ENCODE measurements around the gene NPTX1. TPM values are rescaled to one million over a fixed set of nuclear protein-coding genes. Genes with fewer than 3 reads are reported as not detected.

NPTX1 gene
- total and polyA plus RNA-seq, 5 experiments from 2014 or later: not detected

DNA sequence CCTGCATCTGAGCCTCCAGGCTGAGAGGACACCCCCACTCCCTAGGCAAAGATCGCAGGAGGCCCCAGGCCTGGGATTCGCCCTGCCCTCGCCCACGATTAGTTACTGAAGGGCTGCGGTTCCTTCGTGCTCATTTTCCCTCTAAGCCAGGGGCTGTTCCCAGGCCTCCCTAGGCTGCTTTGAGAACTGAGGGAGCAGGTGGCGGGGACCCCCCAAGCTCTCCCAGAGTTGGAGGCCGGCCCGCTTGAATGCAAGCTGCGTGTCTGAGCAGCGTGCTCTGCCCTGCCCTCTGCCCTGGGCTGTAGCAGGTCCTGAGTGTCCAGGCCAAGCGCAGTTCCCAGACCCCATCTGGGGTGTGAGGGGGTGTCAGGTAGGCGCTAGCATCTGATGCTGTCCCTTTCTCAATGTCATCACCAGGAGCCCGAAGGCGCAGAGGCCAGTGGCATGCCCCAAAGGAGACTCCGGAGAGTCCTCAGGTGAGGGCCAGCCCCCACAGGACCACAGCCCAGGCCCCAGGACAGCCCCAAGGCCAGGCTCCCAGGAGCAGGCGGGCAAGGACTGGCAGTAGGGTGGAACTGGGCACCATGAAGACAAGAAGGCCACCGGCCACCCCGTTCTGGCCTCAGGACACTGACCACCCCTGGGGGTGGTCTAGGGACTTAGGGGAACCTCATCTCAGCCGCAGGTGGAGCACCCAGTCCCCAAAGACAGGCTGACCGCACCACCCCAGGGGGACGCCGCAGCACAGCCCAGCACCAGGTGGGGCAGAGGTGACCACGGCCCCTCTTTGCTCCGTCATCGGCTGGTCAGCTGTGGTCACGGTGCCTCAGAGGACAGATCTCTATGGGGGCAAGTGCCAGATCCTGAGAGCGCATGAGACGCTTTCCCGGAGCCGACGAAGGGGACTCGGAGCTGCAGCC is 46.8 kb downstream of the NPTX1 start:
- POLR2A ChIA-PET: no interaction called here
- no peak for DNase-seq
- Mint-ChIP-seq H3K4me3 (no peak overlapping the region), H3K4me1 (peaks cover 3 to 17% (median 6%) of the 10 kb centered on the region in 4 donors), H3K36me3 (no peaks in the 10 kb centered on the region), H3K27ac (no peak overlapping the region), H3K27me3 (no peaks in the 10 kb centered on the region), H3K9me3 (no peaks in the 10 kb centered on the region)
- ATAC-seq: no peak

DNA sequence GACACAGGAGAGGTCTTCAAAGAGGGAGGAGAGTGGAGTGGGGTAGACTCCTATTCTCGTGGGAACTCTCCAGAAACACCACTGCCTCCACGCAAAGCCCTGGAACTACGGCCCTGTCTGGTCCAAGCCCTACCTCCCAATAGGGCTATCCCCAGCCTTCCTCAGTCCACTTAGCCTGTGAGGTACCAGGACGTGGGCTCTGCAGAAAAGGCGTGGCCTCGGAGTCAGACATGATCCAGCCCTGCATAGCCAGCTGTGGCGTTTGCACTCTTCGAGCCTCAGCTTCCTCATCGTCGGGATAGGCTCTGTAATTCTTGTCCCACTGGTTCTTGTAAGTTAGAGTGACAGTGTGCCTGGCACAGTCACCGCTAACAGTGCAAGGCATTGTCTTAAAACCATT is 47.6 kb downstream of the NPTX1 start:
- POLR2A ChIA-PET: no interaction called here
- Mint-ChIP-seq H3K4me3 (no peak overlapping the region), H3K27me3 (no peaks in the 10 kb centered on the region), H3K9me3 (no peaks in the 10 kb centered on the region), H3K36me3 (no peaks in the 10 kb centered on the region), H3K4me1 (peaks cover 5 to 25% (median 10%) of the 10 kb centered on the region in 4 donors), H3K27ac (no peak overlapping the region)
- ATAC-seq: no peak
- no peak for DNase-seq

DNA sequence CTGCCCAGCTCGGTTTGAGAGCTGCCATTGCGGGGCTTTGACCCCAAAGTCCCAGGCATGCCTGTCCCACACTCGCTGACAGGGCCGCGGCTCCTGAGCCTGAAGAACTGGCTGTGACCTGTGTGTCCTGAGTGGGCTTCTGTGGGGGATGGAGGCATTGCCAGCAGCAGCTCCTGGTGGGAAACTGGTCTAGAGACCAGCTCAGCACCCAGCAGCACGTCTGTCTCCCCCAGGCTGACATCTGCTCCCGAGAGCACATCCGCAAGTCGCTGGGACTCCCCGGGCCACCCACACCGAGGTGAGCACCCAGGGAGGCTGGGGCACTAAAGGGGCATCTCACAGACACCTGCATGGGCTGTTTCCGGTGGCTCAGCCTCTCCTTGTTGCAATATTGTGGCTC is 48.0 kb downstream of the NPTX1 start:
- Mint-ChIP-seq H3K36me3 (no peaks in the 10 kb centered on the region), H3K27me3 (no peaks in the 10 kb centered on the region), H3K4me1 (peaks cover 5 to 26% (median 11%) of the 10 kb centered on the region in 4 donors), H3K27ac (no peak overlapping the region), H3K4me3 (no peak overlapping the region), H3K9me3 (no peaks in the 10 kb centered on the region)
- DNase-seq: no peak
- POLR2A ChIA-PET: interaction anchor here (1.2 to 1.8 kb wide), 2 partner anchors 14 to 553 kb away, joined by 3 to 5 read pairs; partner anchors contain the start of gene ENDOV
- no peak for ATAC-seq

- ATAC-seq (no peak), DNase-seq (no peak)
- H3K4me1 Mint-ChIP-seq: peaks cover 5 to 26% (median 11%) of the 10 kb centered on the region in 4 donors
- POLR2A ChIA-PET: interaction anchor here (1.0 to 1.8 kb wide), 5 partner anchors 13 to 555 kb away, joined by 3 to 5 read pairs (median 3); partner anchors contain the start of gene ENDOV
- no peak overlapping the region for H3K4me3 Mint-ChIP-seq
- no peaks in the 10 kb centered on the region for H3K27me3 Mint-ChIP-seq
- no peaks in the 10 kb centered on the region for H3K9me3 Mint-ChIP-seq
- H3K36me3 Mint-ChIP-seq: no peaks in the 10 kb centered on the region
- H3K27ac Mint-ChIP-seq: peak overlapping the region in 2 of 10 donors; percentile 60 to 66
These were observed 48.8 kb downstream of the NPTX1 start for GRCh38 chr17:80427366-80428282.

DNA sequence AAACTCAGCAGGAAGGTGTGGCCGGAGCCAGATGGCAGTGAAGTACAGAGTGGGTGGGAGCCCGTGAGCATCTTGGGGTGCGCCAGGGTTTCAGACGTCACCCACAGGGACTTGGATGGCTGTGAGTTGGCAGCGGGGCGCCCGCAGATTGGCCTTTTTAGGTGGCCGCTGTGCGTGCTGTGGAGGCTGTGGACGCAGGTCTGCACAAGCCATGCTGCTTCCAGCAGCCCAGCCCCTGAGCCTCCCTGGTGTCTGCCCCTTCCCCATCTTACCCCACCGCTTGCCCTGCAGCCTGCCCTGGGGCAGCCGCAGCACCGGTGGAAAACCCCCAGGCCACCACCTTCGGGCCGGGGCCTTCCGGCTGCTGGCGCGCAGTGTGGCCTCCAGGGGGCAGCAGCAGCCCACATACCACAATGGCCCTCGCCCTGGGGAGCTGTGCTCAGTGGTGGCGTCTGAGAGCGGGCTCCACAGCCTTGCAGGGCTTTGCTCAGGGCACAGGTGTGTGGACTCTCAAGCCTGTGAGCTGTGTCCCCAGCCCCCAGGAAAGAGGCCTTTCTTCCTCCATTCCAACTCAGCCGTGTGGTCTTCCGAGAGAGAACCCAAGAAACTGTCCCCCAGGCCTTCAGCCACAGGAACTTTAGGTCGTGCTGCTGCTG is 49.6 kb downstream of the NPTX1 start:
- Mint-ChIP-seq H3K4me1 (peaks cover 5 to 26% (median 11%) of the 10 kb centered on the region in 4 donors), H3K36me3 (no peaks in the 10 kb centered on the region), H3K27me3 (no peaks in the 10 kb centered on the region), H3K9me3 (no peaks in the 10 kb centered on the region), H3K4me3 (peak overlapping the region in 1 of 10 donors; percentile 45), H3K27ac (peak overlapping the region in 5 of 10 donors; percentile 25 to 66 (median 49))
- peak; percentile 78 to 90 (median 86) for DNase-seq
- peak; percentile 98 to 99 for ATAC-seq
- POLR2A ChIA-PET: interaction anchor here (0.9 to 1.8 kb wide), 5 partner anchors 12 to 556 kb away, joined by 3 to 5 read pairs (median 4); partner anchors contain the start of gene ENDOV

DNA sequence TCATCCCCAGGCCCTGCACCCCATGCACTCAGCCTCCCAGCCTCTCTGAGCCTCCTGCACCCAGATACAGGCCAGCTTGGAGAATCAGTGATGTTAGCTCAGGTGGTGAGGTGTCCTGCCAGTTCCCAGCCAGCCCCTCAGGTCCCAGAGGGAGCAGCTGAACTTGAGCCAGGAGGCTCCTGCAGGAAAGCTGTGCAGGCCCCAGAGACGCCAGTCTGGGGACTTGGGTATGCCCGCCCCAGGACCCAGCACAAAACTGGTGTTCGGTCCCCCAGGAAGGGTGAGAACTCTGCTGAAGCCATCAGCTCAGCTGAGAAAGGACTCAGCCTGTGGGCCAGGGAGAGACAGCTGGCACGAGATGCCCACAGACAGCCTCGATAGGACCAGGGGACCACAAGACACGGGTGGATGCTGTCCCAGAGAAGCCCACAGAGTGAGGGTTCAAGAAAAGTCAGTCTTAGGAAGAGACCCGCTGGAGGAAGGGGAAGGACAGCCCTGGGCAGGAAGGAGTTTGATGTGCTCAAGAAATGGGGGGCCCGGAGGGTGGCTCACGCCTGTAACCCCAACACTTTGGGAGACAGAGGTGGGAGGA is 50.5 kb downstream of the NPTX1 start:
- no peak for DNase-seq
- H3K27ac Mint-ChIP-seq: peak overlapping the region in 2 of 10 donors; percentile 13 to 48
- H3K4me3 Mint-ChIP-seq: no peak overlapping the region
- H3K27me3 Mint-ChIP-seq: no peaks in the 10 kb centered on the region
- POLR2A ChIA-PET: interaction anchor here (0.9 kb wide), 1 partner anchor 28 kb away, joined by 5 read pairs; no protein-coding TSS in a partner anchor
- H3K9me3 Mint-ChIP-seq: no peaks in the 10 kb centered on the region
- no peaks in the 10 kb centered on the region for H3K36me3 Mint-ChIP-seq
- H3K4me1 Mint-ChIP-seq: peaks cover 4 to 26% (median 11%) of the 10 kb centered on the region in 4 donors
- ATAC-seq: no peak

DNA sequence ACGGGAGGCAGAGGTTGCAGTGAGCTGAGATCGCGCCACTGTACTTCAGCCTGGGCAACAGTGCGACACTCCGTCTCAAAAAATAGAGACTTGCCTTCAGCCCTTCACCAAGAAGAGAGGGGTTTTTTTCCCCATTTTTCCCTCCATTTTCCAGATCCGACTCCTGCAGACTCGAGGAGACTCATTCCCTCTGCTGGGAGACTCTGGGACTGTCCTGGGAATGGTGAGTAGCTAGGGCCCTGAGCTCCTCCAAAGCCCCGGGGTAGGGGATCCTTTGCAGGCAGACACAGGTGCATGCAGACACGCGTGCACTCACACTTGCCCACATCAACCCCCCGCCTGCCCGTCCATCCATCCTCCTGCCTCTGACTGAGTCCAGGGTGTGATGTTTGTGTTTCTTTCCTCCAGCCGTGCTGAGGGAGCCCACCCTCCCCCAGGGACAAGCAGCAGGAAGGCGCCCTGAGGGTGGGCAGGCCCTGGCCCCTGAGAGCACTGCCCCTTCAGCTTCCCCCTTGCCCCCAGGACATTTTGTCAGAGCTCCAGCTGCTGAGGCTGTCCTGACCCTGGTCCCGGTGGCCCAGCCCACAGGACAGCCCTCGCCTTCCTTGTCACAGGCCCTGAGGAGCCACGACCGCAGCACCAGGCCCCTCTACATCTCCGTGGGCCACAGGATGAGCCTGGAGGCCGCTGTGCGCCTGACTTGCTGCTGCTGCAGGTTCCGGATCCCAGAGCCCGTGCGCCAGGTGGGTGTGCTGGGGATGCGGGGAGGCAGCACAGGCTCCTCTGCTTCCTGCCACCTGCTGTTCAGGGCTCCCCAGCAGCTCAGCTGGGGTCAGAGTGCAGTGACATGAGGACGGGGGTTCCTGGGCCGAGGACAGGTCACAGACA is 51.3 kb downstream of the NPTX1 start:
- POLR2A ChIA-PET: no interaction called here
- Mint-ChIP-seq H3K27me3 (no peaks in the 10 kb centered on the region), H3K4me3 (peak overlapping the region in 1 of 10 donors; percentile 6), H3K4me1 (peaks cover 4 to 26% (median 11%) of the 10 kb centered on the region in 4 donors), H3K9me3 (no peaks in the 10 kb centered on the region), H3K27ac (no peak overlapping the region), H3K36me3 (no peaks in the 10 kb centered on the region)
- ATAC-seq (no peak), DNase-seq (no peak)

DNA sequence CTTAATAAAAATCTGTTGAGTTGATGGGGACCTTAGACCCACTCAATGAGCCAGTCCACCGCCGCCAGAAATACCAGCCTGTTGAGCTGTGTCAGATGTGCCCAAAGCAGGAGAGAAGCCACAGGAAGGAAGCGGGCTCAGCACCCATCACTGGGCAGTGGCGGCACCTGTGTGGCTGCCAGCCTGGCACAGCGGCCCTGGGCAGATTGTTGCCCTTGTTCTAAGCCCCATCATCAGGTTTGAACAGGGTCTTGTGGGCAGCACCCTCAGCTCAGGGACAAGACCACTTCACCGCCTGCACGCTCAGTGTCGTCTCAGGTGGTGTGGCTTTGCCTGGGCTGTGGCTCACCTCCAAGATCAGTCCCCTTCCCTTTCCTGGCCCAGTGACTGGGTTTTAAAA is 52.1 kb downstream of the NPTX1 start:
- Mint-ChIP-seq H3K27ac (peak overlapping the region in 3 of 10 donors; percentile 55 to 88 (median 64)), H3K27me3 (no peaks in the 10 kb centered on the region), H3K36me3 (peaks cover 0 to 4% (median 0%) of the 10 kb centered on the region in 3 donors), H3K4me3 (no peak overlapping the region), H3K9me3 (no peaks in the 10 kb centered on the region), H3K4me1 (peaks cover 8 to 26% (median 14%) of the 10 kb centered on the region in 4 donors)
- ATAC-seq: no peak
- POLR2A ChIA-PET: interaction anchor here (1.2 kb wide), 1 partner anchor 10 kb away, joined by 6 read pairs; the partner anchor contains the start of gene ENDOV
- no peak for DNase-seq

- Mint-ChIP-seq H3K27me3 (no peaks in the 10 kb centered on the region), H3K36me3 (peaks cover 0 to 4% (median 0%) of the 10 kb centered on the region in 3 donors), H3K4me1 (peaks cover 8 to 26% (median 14%) of the 10 kb centered on the region in 4 donors), H3K4me3 (no peak overlapping the region), H3K27ac (peak overlapping the region in 4 of 10 donors; percentile 46 to 88 (median 60)), H3K9me3 (no peaks in the 10 kb centered on the region)
- POLR2A ChIA-PET: interaction anchor here (1.2 kb wide), 1 partner anchor 9 kb away, joined by 6 read pairs; the partner anchor contains the start of gene ENDOV
- no peak for ATAC-seq
- DNase-seq: no peak
These were observed 52.7 kb downstream of the NPTX1 start for GRCh38 chr17:80423536-80424225.

DNA sequence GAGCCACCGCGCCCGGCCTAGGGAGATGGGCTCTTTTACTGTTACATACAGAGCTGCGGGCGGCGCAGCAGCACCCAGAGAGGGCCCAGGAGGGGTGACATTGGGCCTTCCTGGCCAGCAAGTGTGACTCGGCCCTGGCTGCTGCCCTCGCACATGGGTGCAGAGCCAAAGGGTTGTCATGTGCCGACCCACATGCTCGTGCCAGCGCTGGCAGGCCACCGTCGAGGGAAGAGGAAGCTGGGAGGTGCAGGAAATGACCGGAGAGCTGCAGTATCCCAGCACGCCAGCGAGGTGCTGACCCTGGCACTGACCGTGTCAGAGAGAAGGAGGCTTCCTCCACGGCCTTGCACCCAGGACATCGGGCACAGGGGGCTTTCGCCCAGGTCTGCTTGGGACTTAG is 53.4 kb downstream of the NPTX1 start:
- Mint-ChIP-seq H3K36me3 (peaks cover 0 to 11% (median 0%) of the 10 kb centered on the region in 3 donors), H3K4me1 (peaks cover 8 to 26% (median 18%) of the 10 kb centered on the region in 4 donors), H3K9me3 (no peaks in the 10 kb centered on the region), H3K27ac (peak overlapping the region in 1 of 10 donors; percentile 51), H3K4me3 (no peak overlapping the region), H3K27me3 (no peaks in the 10 kb centered on the region)
- DNase-seq (no peak), ATAC-seq (no peak)
- POLR2A ChIA-PET: interaction anchor here (1.2 kb wide), 1 partner anchor 8 kb away, joined by 6 read pairs; the partner anchor contains the start of gene ENDOV
